Ovary (tissue), 3 donors: ENCODE measurements around the gene VPS18.

Experiments used
- EP300 ChIP-seq: sonication (generic); formaldehyde crosslinking; IDR thresholded peaks from one replicate; pipeline ENCODE4 v1.6.1; 2017; ENCODE audit warnings: antibody characterized with exemption
- TF ChIP-seq, protein P1 (sequence below), 3 donors: fragments of 450-650 bp in 2 of 3; fragments of 200-600 bp in 1 of 3; IDR thresholded peaks; one replicate each; pipeline versions ENCODE4 v1.5.1 to v1.8.0; 2016 to 2022; ENCODE audit warnings: antibody characterized with exemption in 3 of 3, mild to moderate bottlenecking in 1 of 3
- donor health status: DM: no; HTN: no; CAD: no.

DNA sequence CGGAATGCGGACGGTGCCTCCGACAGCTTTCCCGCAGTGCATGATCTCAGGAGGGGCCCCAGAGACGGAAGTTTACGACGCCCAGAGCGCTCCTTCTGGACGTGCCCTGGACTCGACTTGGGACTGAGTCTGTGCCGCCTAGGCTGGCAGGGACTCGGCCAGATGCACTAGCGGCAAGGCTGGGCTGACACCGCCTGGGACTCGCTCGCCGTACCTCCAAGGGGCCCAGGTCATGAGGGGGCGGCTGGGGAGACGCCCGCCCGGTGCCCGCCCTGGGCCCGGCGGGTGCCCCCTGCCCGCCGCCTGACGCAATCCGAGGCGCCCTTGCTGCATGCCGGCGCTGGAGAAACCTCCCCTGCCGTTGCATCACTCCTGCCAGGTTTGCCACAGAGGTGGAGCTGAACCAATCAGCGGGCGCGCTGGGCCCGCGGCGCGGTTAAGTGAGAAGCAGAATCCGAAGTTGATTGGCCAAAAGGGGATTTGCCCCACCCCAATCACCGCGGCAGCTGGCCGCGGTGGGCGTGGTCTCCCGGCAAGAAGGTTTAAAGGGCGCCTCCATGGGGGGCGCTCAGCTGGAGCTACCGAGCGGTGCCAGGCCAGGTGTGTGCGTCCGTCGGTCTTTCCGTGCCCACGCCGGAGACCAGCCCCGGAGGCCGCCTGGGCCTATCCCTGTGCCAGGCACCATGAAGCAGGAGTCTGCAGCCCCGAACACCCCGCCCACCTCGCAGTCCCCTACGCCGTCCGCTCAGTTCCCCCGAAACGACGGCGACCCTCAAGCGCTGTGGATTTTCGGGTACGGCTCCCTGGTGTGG is 58.9 kb downstream of the VPS18 start, which contains the start of gene CHAC1:
- TF ChIP-seq, protein P1, sequence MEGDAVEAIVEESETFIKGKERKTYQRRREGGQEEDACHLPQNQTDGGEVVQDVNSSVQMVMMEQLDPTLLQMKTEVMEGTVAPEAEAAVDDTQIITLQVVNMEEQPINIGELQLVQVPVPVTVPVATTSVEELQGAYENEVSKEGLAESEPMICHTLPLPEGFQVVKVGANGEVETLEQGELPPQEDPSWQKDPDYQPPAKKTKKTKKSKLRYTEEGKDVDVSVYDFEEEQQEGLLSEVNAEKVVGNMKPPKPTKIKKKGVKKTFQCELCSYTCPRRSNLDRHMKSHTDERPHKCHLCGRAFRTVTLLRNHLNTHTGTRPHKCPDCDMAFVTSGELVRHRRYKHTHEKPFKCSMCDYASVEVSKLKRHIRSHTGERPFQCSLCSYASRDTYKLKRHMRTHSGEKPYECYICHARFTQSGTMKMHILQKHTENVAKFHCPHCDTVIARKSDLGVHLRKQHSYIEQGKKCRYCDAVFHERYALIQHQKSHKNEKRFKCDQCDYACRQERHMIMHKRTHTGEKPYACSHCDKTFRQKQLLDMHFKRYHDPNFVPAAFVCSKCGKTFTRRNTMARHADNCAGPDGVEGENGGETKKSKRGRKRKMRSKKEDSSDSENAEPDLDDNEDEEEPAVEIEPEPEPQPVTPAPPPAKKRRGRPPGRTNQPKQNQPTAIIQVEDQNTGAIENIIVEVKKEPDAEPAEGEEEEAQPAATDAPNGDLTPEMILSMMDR (IDR thresholded peaks at IDR 0.05): no peak
- no peak for TF ChIP-seq EP300
